ENCODE results near the gene TENT4A. TPM values are rescaled to one million over a fixed set of nuclear protein-coding genes. Genes with fewer than 3 reads are reported as not detected.
A peak's percentile ranks its signal among the peaks of the same experiment; 100 is the strongest.

TENT4A gene
- total and polyA plus RNA-seq, 8 donors, result 7.0 to 13.6 (median 8.6) TPM

GRCh38 chr5:6762697-6763096 is 49.5 kb downstream of the TENT4A start:
- no peak for DNase-seq
- H3K27ac ChIP-seq, result no peak overlapping the region
- H3K4me1 ChIP-seq, result peaks cover 0 to 9% (median 0%) of the 10 kb centered on the region in 3 donors
- H3K4me3 ChIP-seq, result no peak overlapping the region
- intact Hi-C loops (cut with DNase I), result loop anchor here in 1 of 3 donors (10.0 kb wide), 1 partner anchor 982 kb away; no protein-coding TSS in a partner anchor
- no peaks in the 10 kb centered on the region for H3K27me3 ChIP-seq
- no peak for FAIRE-seq
- 93 to 96% methylated on average over 8 of the region's 8 CpGs for WGBS, 2 donors
- no peak for TF ChIP-seq CTCF (IDR thresholded peaks at IDR 0.05)
- no peak for ATAC-seq
- H3K9me3 ChIP-seq, result no peaks in the 10 kb centered on the region
- no peaks in the 10 kb centered on the region for H3K36me3 ChIP-seq

DNA sequence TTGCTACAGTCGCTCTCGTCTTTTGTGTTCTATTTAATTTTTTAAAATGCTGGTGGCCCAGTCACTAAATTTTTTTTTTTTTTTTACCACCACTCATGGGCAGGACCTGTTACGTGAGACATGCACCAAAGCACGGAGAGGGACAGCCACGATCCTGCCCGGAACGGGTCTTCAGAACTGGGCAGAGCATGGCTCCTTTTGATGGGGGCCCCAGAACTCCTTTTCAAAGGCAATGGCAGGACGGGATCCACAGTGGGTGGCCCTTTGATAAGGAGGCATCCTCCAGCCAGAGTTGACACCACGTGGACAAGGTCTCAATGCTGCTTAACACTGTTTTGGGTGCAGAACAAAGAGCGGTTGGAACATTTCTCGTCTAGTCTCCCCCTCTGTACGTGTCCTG is 50.0 kb downstream of the TENT4A start:
- no peak for ATAC-seq
- Histone ChIP-seq H3K27me3 (no peaks in the 10 kb centered on the region), H3K36me3 (no peaks in the 10 kb centered on the region), H3K4me3 (no peak overlapping the region), H3K4me1 (peaks cover 0 to 9% (median 0%) of the 10 kb centered on the region in 3 donors), H3K9me3 (no peaks in the 10 kb centered on the region), H3K27ac (no peak overlapping the region)
- intact Hi-C loops (cut with DNase I), result loop anchor here in 1 of 3 donors (10.0 kb wide), 1 partner anchor 982 kb away; no protein-coding TSS in a partner anchor
- 88 to 90% methylated on average over 12 of the region's 12 CpGs for WGBS, 2 donors
- FAIRE-seq, result no peak
- DNase-seq, result no peak
- TF ChIP-seq CTCF (IDR thresholded peaks at IDR 0.05), result no peak

DNA sequence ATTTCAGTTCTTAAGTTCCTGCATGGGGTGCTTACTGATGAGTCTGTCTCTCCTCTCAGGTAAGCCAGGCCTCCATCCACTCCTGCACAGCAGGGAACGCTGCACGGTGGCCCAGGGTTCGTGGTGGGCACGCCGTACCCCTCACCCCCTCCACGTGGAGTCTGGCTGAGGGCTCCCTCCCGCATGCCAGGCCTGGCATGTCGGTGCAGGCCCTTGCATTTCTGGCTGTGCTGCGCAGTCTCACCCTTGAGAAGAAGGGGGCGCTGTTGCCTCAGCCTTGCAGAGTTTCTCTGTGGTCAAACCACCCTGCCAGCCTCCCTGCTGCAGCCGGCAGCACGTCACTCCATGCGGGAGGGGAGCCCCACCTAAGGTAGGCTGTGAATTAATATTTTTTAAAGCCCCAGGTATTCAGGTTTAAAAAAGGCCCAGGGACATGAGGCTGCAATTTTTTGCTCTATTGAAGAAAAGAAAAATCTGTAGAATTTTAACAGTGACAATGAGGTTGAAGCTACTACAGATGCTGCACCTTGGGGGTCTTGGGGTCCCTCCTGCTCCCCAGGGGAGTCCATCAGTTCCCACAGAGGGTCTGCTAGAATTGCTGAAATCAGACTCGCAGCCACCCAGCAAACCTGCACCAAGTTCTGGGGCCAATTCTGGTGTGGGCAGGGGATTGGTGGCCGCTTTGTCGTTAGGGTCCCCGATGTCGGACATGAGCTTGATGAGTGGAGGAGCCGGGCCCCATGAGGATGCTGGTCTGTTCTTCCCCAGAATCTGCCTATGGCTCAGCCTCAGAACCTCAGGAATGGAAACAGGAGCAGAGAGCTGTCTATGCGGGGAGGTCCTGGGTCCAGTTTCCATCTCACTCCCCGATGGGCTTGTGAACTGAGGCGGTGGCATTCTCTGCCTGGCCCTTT is 52.6 kb downstream of the TENT4A start:
- H3K4me3 ChIP-seq, result no peak overlapping the region
- WGBS, 2 donors, result 44% methylated on average over 22 of the region's 22 CpGs
- peaks cover 0 to 9% (median 0%) of the 10 kb centered on the region in 3 donors for H3K4me1 ChIP-seq
- peak overlapping the region in 1 of 4 donors; percentile 76 for H3K27ac ChIP-seq
- no peaks in the 10 kb centered on the region for H3K36me3 ChIP-seq
- ATAC-seq (peak; percentile 80 to 88 (median 88)), DNase-seq (peak; percentile 47 to 85 (median 78)), FAIRE-seq (no peak)
- H3K27me3 ChIP-seq, result no peaks in the 10 kb centered on the region
- no peaks in the 10 kb centered on the region for H3K9me3 ChIP-seq
- TF ChIP-seq CTCF (IDR thresholded peaks at IDR 0.05), result peak; percentile 58 to 77 (median 72)
- intact Hi-C loops (cut with DNase I), result loop anchor here in 1 of 3 donors (10.0 kb wide), 1 partner anchor 979 kb away; no protein-coding TSS in a partner anchor

- Histone ChIP-seq H3K27me3 (no peaks in the 10 kb centered on the region), H3K9me3 (no peaks in the 10 kb centered on the region), H3K36me3 (no peaks in the 10 kb centered on the region), H3K4me1 (peaks cover 0 to 9% (median 0%) of the 10 kb centered on the region in 3 donors), H3K4me3 (no peak overlapping the region), H3K27ac (peak overlapping the region in 3 of 4 donors; percentile 8 to 76 (median 64))
- intact Hi-C loops (cut with DNase I), result loop anchor here in 1 of 3 donors (10.0 kb wide), 1 partner anchor 978 kb away; no protein-coding TSS in a partner anchor
- FAIRE-seq (no peak), ATAC-seq (peak; percentile 90 to 95 (median 92)), DNase-seq (peak; percentile 74 to 93 (median 85))
- 49 to 50% methylated on average over 12 of the region's 12 CpGs for WGBS, 2 donors
- no peak for TF ChIP-seq CTCF (IDR thresholded peaks at IDR 0.05)
Measured at GRCh38 chr5:6766604-6767093, 53.4 kb downstream of the TENT4A start.

Data from pancreas (tissue), 10 donors.